Measurements from ENCODE around the gene TAF4.

The TAF4 gene

DNA sequence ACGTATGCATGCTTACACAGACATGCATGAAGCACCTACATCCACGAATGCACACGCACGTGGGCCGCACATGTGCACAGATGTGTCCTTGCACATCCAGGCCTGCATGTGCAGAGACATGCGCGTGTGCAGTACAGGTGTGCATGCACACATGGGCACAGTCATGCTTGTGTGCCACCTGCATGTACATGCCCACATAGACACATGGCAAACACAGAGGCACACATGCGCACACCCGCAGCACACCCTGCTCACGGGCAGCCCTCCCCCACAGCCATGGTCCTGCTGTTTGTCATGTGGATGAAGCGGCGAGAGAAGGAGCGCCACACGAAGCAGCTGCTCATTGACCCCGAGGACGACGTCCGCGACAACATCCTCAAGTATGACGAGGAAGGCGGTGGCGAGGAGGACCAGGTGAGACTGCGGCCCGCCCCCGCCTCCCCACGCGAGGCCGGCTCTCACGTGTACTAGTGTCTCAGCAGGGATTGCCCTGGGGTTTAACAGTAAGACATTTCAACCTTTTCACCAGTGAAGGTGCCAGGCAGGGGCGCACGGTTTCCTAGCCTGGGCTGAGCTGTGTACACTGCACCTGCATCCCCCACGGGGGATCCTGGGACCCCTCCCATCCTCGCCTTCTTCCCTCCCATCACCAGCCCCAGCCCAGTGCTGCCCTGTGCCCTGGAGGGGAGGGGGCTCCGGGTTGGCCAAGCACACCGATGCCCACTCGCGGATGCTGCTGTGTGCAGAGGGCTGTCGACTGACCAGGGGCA is 132.8 kb downstream of the TAF4 start:
- no peak for DNase-seq (ENCODE audit: low read depth)

DNA sequence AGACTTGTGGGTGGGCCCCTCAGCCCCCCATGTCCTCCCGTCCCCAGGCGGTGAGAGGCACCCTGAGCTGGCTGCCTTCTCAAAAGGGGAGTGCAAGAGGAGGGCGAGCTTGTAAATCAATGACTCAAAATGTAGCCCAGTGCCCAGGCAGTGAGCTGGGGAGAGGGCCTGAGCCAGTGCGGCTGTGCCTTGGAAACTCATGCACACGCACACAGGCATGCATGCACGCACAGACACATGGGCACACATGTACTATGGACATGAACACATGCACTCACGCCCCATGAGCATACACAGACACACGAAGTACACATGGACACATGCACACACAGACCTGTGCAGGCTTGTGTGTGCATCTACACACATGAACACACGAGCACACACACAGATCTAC is 133.5 kb downstream of the TAF4 start:
- no peak for DNase-seq (ENCODE audit: low read depth)

DNA sequence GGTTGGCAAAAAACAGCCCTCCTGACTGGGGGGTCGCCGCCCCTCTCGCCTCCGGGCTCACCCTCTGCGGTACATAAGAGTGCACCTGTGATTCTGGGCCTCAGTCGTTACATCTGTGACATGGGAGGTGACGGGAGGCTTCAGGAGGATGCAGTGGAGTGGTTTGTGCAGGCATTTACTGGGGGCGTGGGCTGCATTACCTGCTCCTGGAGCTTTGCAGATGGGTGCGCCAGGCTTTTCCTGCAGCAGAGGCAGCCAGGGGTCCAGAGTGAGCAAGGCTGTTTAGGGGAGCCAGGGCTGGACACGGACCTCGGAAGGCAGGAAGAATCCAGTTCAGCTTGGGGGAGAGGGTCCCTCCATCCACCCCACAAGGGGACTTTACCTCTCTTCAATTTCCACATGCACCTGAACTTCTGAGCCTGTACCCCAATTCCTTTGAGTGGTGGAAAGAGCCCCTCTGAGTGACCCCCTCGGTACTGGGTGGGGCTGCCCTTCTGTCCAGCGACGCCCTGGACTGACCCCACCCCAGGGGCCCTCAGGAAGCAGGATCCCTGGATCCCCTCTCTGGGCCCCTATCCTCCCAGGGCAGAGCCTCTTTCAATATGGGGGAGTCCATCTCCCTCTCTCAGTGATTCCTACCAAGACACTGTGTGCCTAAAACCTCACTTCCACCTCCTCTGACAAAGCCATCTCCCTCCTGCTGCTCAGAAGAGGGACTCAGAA is 134.0 kb downstream of the TAF4 start:
- DNase-seq (ENCODE audit: low read depth), result no peak

DNA sequence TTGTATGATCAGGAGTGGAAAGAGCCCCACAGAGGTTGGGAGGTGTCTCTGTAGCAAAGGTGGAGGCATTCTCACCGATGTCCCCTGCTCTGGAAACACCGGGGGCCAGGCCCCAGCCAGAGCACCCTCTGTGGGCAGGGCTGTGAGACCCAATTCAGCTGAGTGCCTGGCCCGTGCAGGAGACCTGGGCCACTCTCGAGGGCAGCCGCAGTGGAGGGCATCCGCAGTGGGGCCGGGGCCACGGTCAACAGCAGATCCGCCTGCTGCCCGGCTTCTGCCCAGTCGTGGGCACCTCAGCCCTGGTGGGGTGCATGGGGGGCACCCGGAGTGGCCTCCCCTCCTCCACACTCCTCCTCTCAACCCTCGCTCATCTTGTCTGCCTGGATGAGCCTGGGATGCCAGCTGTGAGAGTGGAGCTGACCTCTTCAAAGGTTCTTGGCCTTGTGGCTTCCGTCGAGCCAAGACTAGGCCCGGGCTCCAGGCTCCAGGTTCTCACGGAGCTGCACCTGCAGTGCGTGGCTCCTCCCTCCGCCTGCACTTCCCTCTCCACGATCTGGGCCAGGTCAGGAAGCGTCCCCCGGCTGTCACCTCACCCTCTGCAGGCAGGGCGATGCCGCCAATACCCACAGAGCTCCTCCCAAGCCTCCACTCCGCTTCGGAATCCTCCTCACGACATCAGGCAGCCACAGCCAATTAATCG is 134.8 kb downstream of the TAF4 start:
- no peak for DNase-seq (ENCODE audit: low read depth)

- no peak for DNase-seq (ENCODE audit: low read depth)
Measured at GRCh38 chr20:61929971-61930666, 135.6 kb downstream of the TAF4 start.

DNA sequence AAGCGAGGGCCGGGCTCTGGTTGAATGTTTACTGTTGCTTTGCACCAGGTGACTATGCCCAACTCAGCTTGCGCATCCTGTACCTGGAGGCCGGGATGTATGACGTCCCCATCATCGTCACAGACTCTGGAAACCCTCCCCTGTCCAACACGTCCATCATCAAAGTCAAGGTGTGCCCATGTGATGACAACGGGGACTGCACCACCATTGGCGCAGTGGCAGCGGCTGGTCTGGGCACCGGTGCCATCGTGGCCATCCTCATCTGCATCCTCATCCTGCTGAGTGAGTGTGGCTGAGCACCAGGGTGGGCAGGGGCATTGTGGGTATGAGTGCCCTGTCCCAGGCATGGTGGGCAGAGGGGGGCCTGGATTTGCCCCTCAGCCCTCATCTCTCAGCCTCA is 136.1 kb downstream of the TAF4 start:
- no peak for DNase-seq (ENCODE audit: low read depth)

DNA sequence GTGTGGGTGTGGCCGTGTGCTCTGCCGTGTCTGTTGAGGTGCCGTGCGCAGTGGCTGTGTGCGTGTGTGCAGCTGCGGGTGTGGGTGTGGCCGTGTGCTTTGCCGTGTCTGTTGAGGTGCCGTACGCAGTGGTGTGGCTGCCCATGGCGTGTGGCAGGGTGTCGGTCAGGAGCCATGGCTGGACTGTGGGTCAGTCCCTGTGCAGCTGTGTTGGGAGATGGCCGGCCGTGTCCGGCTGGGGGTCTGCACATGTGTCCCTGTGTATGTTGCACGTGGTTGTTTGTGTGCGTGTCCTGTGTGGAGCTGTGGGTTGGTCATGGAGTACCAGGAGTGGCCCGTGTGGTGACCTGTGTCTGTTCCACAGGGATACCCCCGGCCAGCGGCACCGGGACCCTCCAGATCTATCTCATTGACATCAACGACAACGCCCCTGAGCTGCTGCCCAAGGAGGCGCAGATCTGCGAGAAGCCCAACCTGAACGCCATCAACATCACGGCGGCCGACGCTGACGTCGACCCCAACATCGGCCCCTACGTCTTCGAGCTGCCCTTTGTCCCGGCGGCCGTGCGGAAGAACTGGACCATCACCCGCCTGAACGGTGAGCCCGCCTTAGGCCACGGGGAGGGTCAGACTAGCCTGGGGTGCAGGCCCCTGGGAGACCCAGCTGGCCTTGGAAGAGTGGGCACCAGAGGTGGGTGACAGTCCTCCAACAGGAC is 137.7 kb downstream of the TAF4 start:
- no peak for DNase-seq (ENCODE audit: low read depth)

GRCh38 chr20:61927193-61927825 is 138.4 kb downstream of the TAF4 start:
- no peak for DNase-seq (ENCODE audit: low read depth)

- no peak for DNase-seq (ENCODE audit: low read depth)
Measured at GRCh38 chr20:61926796-61927192, 138.9 kb downstream of the TAF4 start.

GRCh38 chr20:61926253-61926613 is 139.4 kb downstream of the TAF4 start:
- DNase-seq (ENCODE audit: low read depth), result no peak

DNA sequence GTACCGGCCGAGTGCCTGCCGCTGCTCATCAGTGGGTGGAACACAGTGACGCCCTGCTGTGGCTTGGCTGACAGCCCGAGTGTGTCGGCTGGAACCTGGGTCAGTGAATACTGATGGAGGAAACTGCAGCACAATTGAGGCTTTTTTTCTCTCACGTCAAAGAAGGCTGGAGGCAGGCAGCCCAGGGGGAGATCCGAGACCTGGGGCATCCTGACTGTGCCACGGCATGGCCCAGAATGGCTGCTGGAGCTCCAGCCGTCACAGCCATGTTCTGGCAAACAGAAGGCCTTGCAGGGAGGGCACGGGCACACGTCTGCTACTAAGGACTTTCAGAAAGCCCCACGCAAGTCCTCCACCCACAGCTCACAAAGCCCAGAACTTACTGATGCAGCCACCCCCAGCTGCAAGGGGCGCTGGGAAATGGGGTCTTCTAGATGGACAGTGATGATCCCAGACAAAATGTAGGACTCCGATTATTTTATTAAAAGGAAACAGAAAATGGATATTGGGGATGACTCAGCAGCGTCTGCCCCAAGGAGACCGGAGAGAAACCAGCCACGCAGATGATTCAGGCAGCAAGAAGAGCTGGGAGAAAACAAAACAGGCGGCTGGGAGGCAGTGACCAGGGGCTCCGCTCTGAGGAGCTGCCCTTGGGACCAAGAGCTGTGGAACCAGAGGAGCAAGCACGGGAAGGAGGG is 140.0 kb downstream of the TAF4 start:
- no peak for DNase-seq (ENCODE audit: low read depth)

- no peak for DNase-seq (ENCODE audit: low read depth)
Measured at GRCh38 chr20:61924858-61925554, 140.7 kb downstream of the TAF4 start.
